ENCODE data around the gene ESR2. TPM values are rescaled to one million over a fixed set of nuclear protein-coding genes. Genes with fewer than 3 reads are reported as not detected.

Gene ESR2
- polyA plus RNA-seq, 1 of the 3 experiments (the other 2 are of a cell fraction): 0.03 TPM

GRCh38 chr14:64110802-64111201 lies 183.4 kb downstream of the ESR2 start:
- TF ChIP-seq EZH2phosphoT487 (IDR thresholded peaks at IDR 0.05; ENCODE audit: borderline replicate concordance, low read depth) (no peak), GATA2 (CRISPR knock-in tag; IDR thresholded peaks at IDR 0.05) (no peak), SMC3 (IDR thresholded peaks at IDR 0.05; ENCODE audit: low read depth, low read length) (no peak), EP300 (IDR thresholded peaks at IDR 0.05; ENCODE audit: borderline replicate concordance in 1 of 2, low read depth in 1 of 2, low read length in 1 of 2) (no peak), TCF12 (IDR thresholded peaks at IDR 0.05) (no peak), USF1 (IDR thresholded peaks at IDR 0.05; ENCODE audit: borderline replicate concordance, low read depth) (no peak), ELF1 (IDR thresholded peaks at IDR 0.05) (no peak), FOXM1 (IDR thresholded peaks at IDR 0.05; ENCODE audit: low read depth) (no peak), MAX (IDR thresholded peaks at IDR 0.05; ENCODE audit: low read depth) (no peak), FOSL2 (IDR thresholded peaks at IDR 0.05; ENCODE audit: borderline replicate concordance, low read depth) (no peak), PBX3 (IDR thresholded peaks at IDR 0.05) (no peak), FOXJ3 (CRISPR knock-in tag; IDR thresholded peaks at IDR 0.05) (no peak)
- Histone ChIP-seq H3K9ac (no peak overlapping the region), H3K79me2 (ENCODE audit: insufficient read depth) (no peaks in the 10 kb centered on the region), H3K36me3 (replicated peaks in 1 of 2; ENCODE audit: control insufficient read depth in 1 of 2, insufficient read depth in 2 of 2, low read length in 1 of 2) (peaks cover 3% of the 10 kb centered on the region in 2 experiments), H3K4me2 (no peak overlapping the region), H3F3A (replicated peaks; ENCODE audit: insufficient read depth) (no peaks in the 10 kb centered on the region), H3K4me1 (ENCODE audit: control insufficient read depth in 1 of 2, insufficient read depth in 2 of 2, low read depth in 1 of 2, low read length in 1 of 2) (no peaks in the 10 kb centered on the region), H3K27ac (ENCODE audit: low read depth in 2 of 2, low read length in 1 of 2) (no peak overlapping the region), H3K9me2 (no peaks in the 10 kb centered on the region), H3K4me3 (ENCODE audit: low read depth in 2 of 2, low read length in 1 of 2) (no peak overlapping the region), H3K27me3 (ENCODE audit: insufficient read depth) (no peaks in the 10 kb centered on the region), H2AFZ (ENCODE audit: low read depth) (no peak overlapping the region), H3K9me3 (no peaks in the 10 kb centered on the region), H4K20me1 (ENCODE audit: insufficient read depth) (no peaks in the 10 kb centered on the region)
- POLR2A ChIA-PET: no interaction called here
- WGBS (ENCODE audit: low lambda C conversion rate): 90% methylated on average over 1 of the region's 1 CpG
- DNase-seq: no peak
- CTCF ChIA-PET: no interaction called here

- DNase-seq: no peak
- no peaks in the 10 kb centered on the region for H3K9me2 ChIP-seq
- no peak overlapping the region for H3K4me2 ChIP-seq
- no peak overlapping the region for H2AFZ ChIP-seq (ENCODE audit: low read depth)
- ChIA-PET CTCF (interaction anchor here (0.7 kb wide), 1 partner anchor 257 kb away, joined by 3 read pairs; the partner anchor contains the start of gene SYNE2), POLR2A (no interaction called here)
- no peaks in the 10 kb centered on the region for H3K79me2 ChIP-seq (ENCODE audit: insufficient read depth)
- 76% methylated on average over 1 of the region's 1 CpG for WGBS (ENCODE audit: low lambda C conversion rate)
- no peak overlapping the region for H3K27ac ChIP-seq (ENCODE audit: low read depth in 2 of 2, low read length in 1 of 2)
- no peak overlapping the region for H3K4me3 ChIP-seq (ENCODE audit: low read depth in 2 of 2, low read length in 1 of 2)
- H3K27me3 ChIP-seq (ENCODE audit: insufficient read depth): no peaks in the 10 kb centered on the region
- H3F3A ChIP-seq (replicated peaks; ENCODE audit: insufficient read depth): no peaks in the 10 kb centered on the region
- H3K9ac ChIP-seq: no peak overlapping the region
- no peaks in the 10 kb centered on the region for H3K9me3 ChIP-seq
- H4K20me1 ChIP-seq (ENCODE audit: insufficient read depth): no peaks in the 10 kb centered on the region
- peaks cover 3% of the 10 kb centered on the region in 2 experiments for H3K36me3 ChIP-seq (replicated peaks in 1 of 2; ENCODE audit: control insufficient read depth in 1 of 2, insufficient read depth in 2 of 2, low read length in 1 of 2)
- no peaks in the 10 kb centered on the region for H3K4me1 ChIP-seq (ENCODE audit: control insufficient read depth in 1 of 2, insufficient read depth in 2 of 2, low read depth in 1 of 2, low read length in 1 of 2)
- TF ChIP-seq SIN3A (IDR thresholded peaks at IDR 0.05; ENCODE audit: borderline replicate concordance, low read depth, low read length): no peak
- no peak for TF ChIP-seq GATA2 (CRISPR knock-in tag; IDR thresholded peaks at IDR 0.05)
- no peak for TF ChIP-seq FOSL2 (IDR thresholded peaks at IDR 0.05; ENCODE audit: borderline replicate concordance, low read depth)
- TF ChIP-seq USF2 (IDR thresholded peaks at IDR 0.05; ENCODE audit: borderline replicate concordance, low read depth, low read length): no peak
- no peak for TF ChIP-seq POLR2AphosphoS5 (IDR thresholded peaks at IDR 0.05; ENCODE audit: low read depth, low read length)
- TF ChIP-seq RXRA (IDR thresholded peaks at IDR 0.05; ENCODE audit: borderline replicate concordance, low read depth): no peak
- TF ChIP-seq ZBTB33 (IDR thresholded peaks at IDR 0.05; ENCODE audit: borderline replicate concordance, low read depth): no peak
- no peak for TF ChIP-seq TAF1 (IDR thresholded peaks at IDR 0.05; ENCODE audit: borderline replicate concordance, low read depth, low read length)
Measured at GRCh38 chr14:64109819-64110554, 184.2 kb downstream of the ESR2 start.

Measured in SK-N-SH (cell line).